Endothelial cell of umbilical vein (primary cell): ENCODE data around the gene CHST11. TPM values are rescaled to one million over a fixed set of nuclear protein-coding genes. Genes with fewer than 3 reads are reported as not detected.

Source experiments
- BruUV-seq: library from RNA; stranded (reverse); fragments of 400-500 nt; replicated peaks from 2 replicates; lab custom pipeline; 2021; lab: Mats Ljungman, UMichigan
- CTCF ChIA-PET: fragments of 300-600, 350-600 bp; sonication (Branson Sonifier 250); formaldehyde crosslinking; loops from one replicate; lab custom pipeline; 2021; ENCODE audit warnings: antibody characterized with exemption, inconsistent platforms; lab: Charles Lee
- POLR2A ChIA-PET: fragments of 300-600, 350-600 bp; sonication (Branson Sonifier 250); formaldehyde crosslinking; loops from one replicate; lab custom pipeline; 2021; ENCODE audit warnings: antibody characterized with exemption, inconsistent platforms; lab: Charles Lee
- DNase-seq: peaks from one replicate; pipeline ENCODE4 v3.0.0-alpha.2; 2011; ENCODE audit warnings: low read depth, low spot score
- FAIRE-seq: peaks from 2 replicates; lab custom pipeline; 2011; peaks lifted over from hg19 to GRCh38; lab: Jason Lieb, UNC
- H2AFZ ChIP-seq: 2 replicates; pipeline ENCODE4 v1.6.0; 2012; ENCODE audit warnings: low read depth, low read length, control low read depth, inconsistent platforms
- H3K27ac ChIP-seq: 2 replicates; pipeline ENCODE4 v1.5.1; 2011; ENCODE audit warnings: low read depth, mild to moderate bottlenecking, control low read depth, low read length, moderate library complexity; ENCODE audit not compliant: insufficient read depth
- H3K27me3 ChIP-seq, 2 experiments: 2 replicates each; pipeline versions ENCODE4 v1.6.0 to v1.6.1; 2011; ENCODE audit warnings: low read length in 2 of 2, mixed read lengths in 1 of 2; ENCODE audit not compliant: control insufficient read depth in 2 of 2, insufficient read depth in 2 of 2
- H3K36me3 ChIP-seq, 2 experiments: 2 replicates in 1 of 2; 3 replicates in 1 of 2; pipeline ENCODE4 v1.5.1; 2011; ENCODE audit warnings: low read length in 2 of 2, mild to moderate bottlenecking in 1 of 2, moderate library complexity in 1 of 2; ENCODE audit not compliant: control insufficient read depth in 2 of 2, insufficient read depth in 2 of 2; ENCODE audit errors: extremely low read depth in 1 of 2
- H3K4me1 ChIP-seq: 3 replicates; pipeline ENCODE4 v1.5.1; 2011; ENCODE audit warnings: mild to moderate bottlenecking, low read length; ENCODE audit not compliant: control insufficient read depth, insufficient read depth; ENCODE audit errors: extremely low read depth
- H3K4me2 ChIP-seq: 2 replicates; pipeline ENCODE4 v1.6.1; 2011; ENCODE audit warnings: low read length, control low read depth, mixed read lengths; ENCODE audit not compliant: insufficient read depth
- H3K4me3 ChIP-seq, 3 experiments: fragments of 200-600 bp in 1 of 3; sonication (generic), shearing (Covaris generic) in 1 of 3; replicated peaks in 1 of 3; 2 replicates each; pipeline ENCODE4 v1.5.1; 2011 to 2016; ENCODE audit warnings: control low read depth in 3 of 3, low read length in 3 of 3, mild to moderate bottlenecking in 2 of 3, inconsistent platforms in 1 of 3, low read depth in 1 of 3, moderate library complexity in 1 of 3; ENCODE audit not compliant: insufficient read depth in 1 of 3
- H3K79me2 ChIP-seq: 2 replicates; pipeline ENCODE4 v1.6.0; 2012; ENCODE audit warnings: low read length, inconsistent platforms; ENCODE audit not compliant: control insufficient read depth, insufficient read depth
- H3K9ac ChIP-seq: replicated peaks from 2 replicates; pipeline ENCODE3; 2011; ENCODE audit warnings: low read length, control low read depth; ENCODE audit not compliant: insufficient read depth; ENCODE audit errors: extremely low read depth
- H3K9me1 ChIP-seq: replicated peaks from 3 replicates; pipeline ENCODE4 v1.6.0; 2011; ENCODE audit warnings: mild to moderate bottlenecking, low read length; ENCODE audit not compliant: control insufficient read depth, insufficient read depth; ENCODE audit errors: extremely low read depth
- H3K9me3 ChIP-seq: replicated peaks from 2 replicates; pipeline ENCODE4 v1.5.1; 2012; ENCODE audit warnings: low read length, inconsistent platforms; ENCODE audit not compliant: control insufficient read depth, insufficient read depth
- H4K20me1 ChIP-seq: replicated peaks from 2 replicates; pipeline ENCODE3; 2011; ENCODE audit warnings: mild to moderate bottlenecking, low read length; ENCODE audit not compliant: control insufficient read depth, insufficient read depth; ENCODE audit errors: extremely low read depth
- EZH2 ChIP-seq: IDR thresholded peaks from 2 replicates; pipeline ENCODE4 v1.6.1; 2012; ENCODE audit warnings: borderline replicate concordance, low read depth, mild to moderate bottlenecking, moderate library complexity, low read length, inconsistent platforms; ENCODE audit not compliant: severe bottlenecking
- FOS ChIP-seq: IDR thresholded peaks from 2 replicates; pipeline ENCODE4 v1.6.1; 2011; ENCODE audit warnings: mild to moderate bottlenecking, low read length, moderate library complexity, borderline replicate concordance; ENCODE audit not compliant: insufficient read depth
- GATA2 ChIP-seq: IDR thresholded peaks from 2 replicates; pipeline ENCODE4 v1.7.0; 2011; ENCODE audit warnings: low read depth, mild to moderate bottlenecking, moderate library complexity, mixed read lengths, low read length; ENCODE audit not compliant: insufficient read length, insufficient read depth
- JUN ChIP-seq: IDR thresholded peaks from 2 replicates; pipeline ENCODE4 v1.6.1; 2011; ENCODE audit warnings: borderline replicate concordance, low read depth; ENCODE audit not compliant: insufficient read length, insufficient read depth
- MYC ChIP-seq: IDR thresholded peaks from one replicate; pipeline ENCODE4 v1.6.1; 2011; ENCODE audit warnings: mild to moderate bottlenecking, low read depth, low read length
- POLR2A ChIP-seq: IDR thresholded peaks from 2 replicates; pipeline ENCODE4 v1.6.1; 2012; ENCODE audit warnings: low read depth, mild to moderate bottlenecking, control low read depth, low read length
- POLR2AphosphoS5 ChIP-seq: IDR thresholded peaks from 2 replicates; pipeline ENCODE4 v1.6.1; 2012; ENCODE audit warnings: low read depth, mild to moderate bottlenecking, control low read depth, low read length, moderate library complexity; ENCODE audit not compliant: insufficient read depth
- dilution Hi-C: fragments of 300-500 bp; cut with MboI; formaldehyde crosslinking; loops from one replicate; pipeline ENCODE4 v1.15.0; 2019; ENCODE audit warnings: low sequenced_read_pairs; ENCODE audit not compliant: extremely low pct_ligation_motif_present
- intact Hi-C: fragments of 100-400 bp; cut with micrococcal nuclease; formaldehyde crosslinking; loops from one replicate; pipeline ENCODE4 v1.10.0; 2022
- polyA plus RNA-seq, 4 experiments: library from polyadenylated mRNA; depleted of rRNA in 3 of 4; stranded (reverse) in 3 of 4; unstranded in 1 of 4; fragments of >200 nt; gene quantifications; 2 replicates each; pipeline versions ENCODE4 v1.2.1 to v1.2.3, GENCODE V29; 2011 to 2012; ENCODE audit warnings: missing spikeins in 1 of 4
- total RNA-seq: library from RNA; stranded (reverse); gene quantifications from 2 replicates; pipeline ENCODE4 v1.2.3, GENCODE V29; 2021
- TF ChIP-seq, protein P1 (sequence below): IDR thresholded peaks from 2 replicates; pipeline ENCODE4 v1.6.1; 2011; ENCODE audit not compliant: insufficient read depth, insufficient read length
- TF ChIP-seq, protein P2 (sequence below), 2 donors: IDR thresholded peaks; 1 replicate in 1 of 2; 2 replicates in 1 of 2; pipeline ENCODE4 v1.5.1; 2011; ENCODE audit warnings: low read length in 2 of 2, mild to moderate bottlenecking in 2 of 2, moderate library complexity in 2 of 2, control low read depth in 1 of 2, inconsistent platforms in 1 of 2, low read depth in 1 of 2; ENCODE audit not compliant: insufficient read depth in 1 of 2; ENCODE audit errors: extremely low read depth in 1 of 2

Gene CHST11
- total and polyA plus RNA-seq, 2 donors (not counting 3 experiments of a cell fraction or from before 2014, with no cell fraction given) = 19.7 to 20.9 TPM

DNA sequence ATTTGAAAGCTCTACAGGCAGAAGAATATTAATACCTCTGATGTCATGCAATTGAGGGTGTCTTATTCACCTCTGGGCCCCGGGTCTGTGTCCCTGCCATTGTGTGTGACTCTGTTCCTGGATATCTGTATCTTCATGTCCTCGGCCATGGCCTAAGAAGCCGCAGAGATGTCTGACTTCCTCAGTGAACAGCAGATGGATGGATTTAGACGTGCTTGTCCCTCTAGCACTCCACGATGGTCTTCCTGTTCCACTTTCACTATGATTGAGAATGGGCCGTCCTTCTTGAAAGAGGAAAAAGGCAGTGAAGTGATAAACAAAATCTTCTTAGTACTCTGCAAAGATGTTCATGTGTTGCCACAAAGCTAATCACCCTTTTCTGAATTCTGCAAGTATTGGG lies 283.9 kb downstream of the CHST11 start:
- CTCF ChIA-PET = interaction anchor here (1.2 to 3.0 kb wide), 3 partner anchors 8 to 359 kb away, joined by 3 to 10 read pairs (median 3); no protein-coding TSS in a partner anchor
- Histone ChIP-seq H3K79me2 (no peaks in the 10 kb centered on the region), H3K4me3 (no peak overlapping the region), H3K4me2 (no peak overlapping the region), H3K27ac (no peak overlapping the region), H3K27me3 (no peaks in the 10 kb centered on the region), H2AFZ (no peak overlapping the region), H3K4me1 (no peaks in the 10 kb centered on the region), H3K9me3 (no peaks in the 10 kb centered on the region), H3K9me1 (no peaks in the 10 kb centered on the region), H4K20me1 (no peaks in the 10 kb centered on the region), H3K36me3 (no peaks in the 10 kb centered on the region), H3K9ac (no peak overlapping the region)
- POLR2A ChIA-PET = no interaction called here
- no TSS peak for BruUV-seq
- dilution Hi-C loops (no loop called here), intact Hi-C loops (no loop called here)
- FAIRE-seq = no peak
- TF ChIP-seq POLR2AphosphoS5 (no peak), EZH2 (no peak), FOS (no peak), GATA2 (no peak), JUN (no peak), POLR2A (no peak), MYC (no peak)
- TF ChIP-seq, protein P1, sequence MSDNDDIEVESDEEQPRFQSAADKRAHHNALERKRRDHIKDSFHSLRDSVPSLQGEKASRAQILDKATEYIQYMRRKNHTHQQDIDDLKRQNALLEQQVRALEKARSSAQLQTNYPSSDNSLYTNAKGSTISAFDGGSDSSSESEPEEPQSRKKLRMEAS = no peak
- TF ChIP-seq, protein P2, sequence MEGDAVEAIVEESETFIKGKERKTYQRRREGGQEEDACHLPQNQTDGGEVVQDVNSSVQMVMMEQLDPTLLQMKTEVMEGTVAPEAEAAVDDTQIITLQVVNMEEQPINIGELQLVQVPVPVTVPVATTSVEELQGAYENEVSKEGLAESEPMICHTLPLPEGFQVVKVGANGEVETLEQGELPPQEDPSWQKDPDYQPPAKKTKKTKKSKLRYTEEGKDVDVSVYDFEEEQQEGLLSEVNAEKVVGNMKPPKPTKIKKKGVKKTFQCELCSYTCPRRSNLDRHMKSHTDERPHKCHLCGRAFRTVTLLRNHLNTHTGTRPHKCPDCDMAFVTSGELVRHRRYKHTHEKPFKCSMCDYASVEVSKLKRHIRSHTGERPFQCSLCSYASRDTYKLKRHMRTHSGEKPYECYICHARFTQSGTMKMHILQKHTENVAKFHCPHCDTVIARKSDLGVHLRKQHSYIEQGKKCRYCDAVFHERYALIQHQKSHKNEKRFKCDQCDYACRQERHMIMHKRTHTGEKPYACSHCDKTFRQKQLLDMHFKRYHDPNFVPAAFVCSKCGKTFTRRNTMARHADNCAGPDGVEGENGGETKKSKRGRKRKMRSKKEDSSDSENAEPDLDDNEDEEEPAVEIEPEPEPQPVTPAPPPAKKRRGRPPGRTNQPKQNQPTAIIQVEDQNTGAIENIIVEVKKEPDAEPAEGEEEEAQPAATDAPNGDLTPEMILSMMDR (IDR thresholded peaks at IDR 0.05; ENCODE audit: extremely low read depth in 1 of 2, insufficient read depth in 1 of 2, low read depth in 1 of 2, low read length in 2 of 2) = no peak
- DNase-seq = no peak
